ENCODE results near the gene NT5C3B.

Gene NT5C3B

GRCh38 chr17:41810659-41811548 is 25.1 kb downstream of the NT5C3B start:
- DNase-seq (ENCODE audit: low read depth in 2 of 2), result no peak

GRCh38 chr17:41806685-41807445 is 29.2 kb downstream of the NT5C3B start:
- DNase-seq (ENCODE audit: low read depth in 2 of 2), result no peak

- DNase-seq (ENCODE audit: low read depth in 2 of 2), result no peak
Observed at GRCh38 chr17:41803049-41804020, 32.7 kb downstream of the NT5C3B start.

GRCh38 chr17:41801374-41802271 is 34.4 kb downstream of the NT5C3B start:
- peak; percentile 53 to 56 for DNase-seq (ENCODE audit: low read depth in 2 of 2)

GRCh38 chr17:41800601-41801373 is 35.2 kb downstream of the NT5C3B start:
- no peak for DNase-seq (ENCODE audit: low read depth in 2 of 2)

GRCh38 chr17:41799366-41799765 is 36.7 kb downstream of the NT5C3B start:
- DNase-seq (ENCODE audit: low read depth in 2 of 2), result no peak

GRCh38 chr17:41797377-41797776 is 38.7 kb downstream of the NT5C3B start:
- no peak for DNase-seq (ENCODE audit: low read depth in 2 of 2)

GRCh38 chr17:41796121-41796895 is 39.7 kb downstream of the NT5C3B start:
- no peak for DNase-seq (ENCODE audit: low read depth in 2 of 2)

- DNase-seq (ENCODE audit: low read depth in 2 of 2), result no peak
Observed at GRCh38 chr17:41794540-41794975, 41.5 kb downstream of the NT5C3B start.

- no peak for DNase-seq (ENCODE audit: low read depth in 2 of 2)
Observed at GRCh38 chr17:41793784-41794539, 42.1 kb downstream of the NT5C3B start.

GRCh38 chr17:41792845-41793783 is 42.9 kb downstream of the NT5C3B start:
- DNase-seq (ENCODE audit: low read depth in 2 of 2), result no peak

GRCh38 chr17:41787021-41787418 is 49.0 kb downstream of the NT5C3B start:
- DNase-seq (ENCODE audit: low read depth in 2 of 2), result no peak

GRCh38 chr17:41786227-41787020 is 49.6 kb downstream of the NT5C3B start, which contains the start of gene JUP:
Gene JUP, minus strand, starts transcription at chr17:41786711. Its CDS starts 14,857 bp downstream, at chr17:41771854.
- peak; percentile 69 to 72 for DNase-seq (ENCODE audit: low read depth in 2 of 2)

GRCh38 chr17:41785859-41786226 is 50.2 kb downstream of the NT5C3B start:
- no peak for DNase-seq (ENCODE audit: low read depth in 2 of 2)

GRCh38 chr17:41785091-41785858 is 50.8 kb downstream of the NT5C3B start:
- DNase-seq (ENCODE audit: low read depth in 2 of 2), result no peak
